Endodermal cell (in vitro differentiated cells): ENCODE data around the gene IFITM10. TPM values are rescaled to one million over a fixed set of nuclear protein-coding genes. Genes with fewer than 3 reads are reported as not detected.

Experiments used
- DNase-seq: peaks from one replicate; pipeline ENCODE4 v3.0.0-alpha.2; 2017
- H3K27ac ChIP-seq: 2 replicates; pipeline ENCODE4 v1.5.1; 2013; ENCODE audit warnings: mild to moderate bottlenecking, low read depth, low read length, moderate library complexity
- H3K27me3 ChIP-seq: 2 replicates; pipeline ENCODE4 v1.6.1; 2013; ENCODE audit warnings: mild to moderate bottlenecking, low read length, moderate library complexity; ENCODE audit not compliant: insufficient read depth, control insufficient read depth, poor library complexity, severe bottlenecking
- H3K36me3 ChIP-seq: 2 replicates; pipeline ENCODE4 v1.7.0; 2013; ENCODE audit warnings: mild to moderate bottlenecking, low read length, moderate library complexity; ENCODE audit not compliant: control insufficient read depth, insufficient read depth
- H3K4me1 ChIP-seq: one replicate; pipeline ENCODE4 v1.7.0; 2013; ENCODE audit warnings: low read length; ENCODE audit not compliant: control insufficient read depth, insufficient read depth
- H3K4me3 ChIP-seq: 2 replicates; pipeline ENCODE4 v1.5.1; 2013; ENCODE audit warnings: mild to moderate bottlenecking, low read length, moderate library complexity
- H3K9ac ChIP-seq: 2 replicates; pipeline ENCODE4 v1.6.1; 2013; ENCODE audit warnings: mild to moderate bottlenecking, low read length, moderate library complexity; ENCODE audit not compliant: poor library complexity, severe bottlenecking; ENCODE audit errors: extremely low read depth
- H3K9me3 ChIP-seq: 2 replicates; pipeline ENCODE4 v1.6.1; 2013; ENCODE audit warnings: mild to moderate bottlenecking, low read length, moderate library complexity; ENCODE audit not compliant: control insufficient read depth
- H3K27ac Mint-ChIP-seq: 2 replicates; pipeline ENCODE4 v1.8.0; 2020; ENCODE audit warnings: mixed read lengths
- H3K27me3 Mint-ChIP-seq: 2 replicates; pipeline ENCODE4 v1.8.0; 2021; ENCODE audit warnings: mild to moderate bottlenecking, mixed read lengths; ENCODE audit not compliant: insufficient read depth
- H3K36me3 Mint-ChIP-seq: 2 replicates; pipeline ENCODE4 v1.8.0; 2020; ENCODE audit warnings: low read depth, mixed read lengths
- H3K4me1 Mint-ChIP-seq: 2 replicates; pipeline ENCODE4 v1.8.0; 2020; ENCODE audit warnings: mixed read lengths
- H3K4me3 Mint-ChIP-seq: 2 replicates; pipeline ENCODE4 v1.8.0; 2020; ENCODE audit warnings: mild to moderate bottlenecking, moderate library complexity, mixed read lengths
- H3K9me3 Mint-ChIP-seq: 2 replicates; pipeline ENCODE4 v1.8.0; 2020; ENCODE audit warnings: mild to moderate bottlenecking, mixed read lengths
- WGBS, 2 experiments: methylation state at CpG; one replicate each; pipeline versions ENCODE4 v1.1.5 to v1.1.7; 2013; ENCODE audit warnings: missing lambda C conversion rate in 2 of 2, mixed read lengths in 1 of 2; ENCODE audit not compliant: insufficient coverage in 1 of 2, insufficient read length in 1 of 2; 5-methylcytosine and 5-hydroxymethylcytosine counted together
- total RNA-seq, 2 donors: library from RNA; stranded (reverse); fragmentation: NEBNext Ultra II Directional in 1 of 2; extraction: Animal tissue kit (Norgen Biotek cat#: 25700) in 1 of 2; gene quantifications; 2 replicates in 1 of 2; 3 replicates in 1 of 2; pipeline ENCODE4 v1.2.1, GENCODE V29; 2021
- TF ChIP-seq, protein P1 (sequence below): fragments of 200-600 bp; sonication (generic); conservative IDR thresholded peaks from 2 replicates; pipeline ENCODE4 v1.5.0; 2021; ENCODE audit warnings: antibody characterized with exemption, mild to moderate bottlenecking

IFITM10 gene
- total RNA-seq, 2 donors from 2014 or later, result 0.75 to 1.0 TPM

DNA sequence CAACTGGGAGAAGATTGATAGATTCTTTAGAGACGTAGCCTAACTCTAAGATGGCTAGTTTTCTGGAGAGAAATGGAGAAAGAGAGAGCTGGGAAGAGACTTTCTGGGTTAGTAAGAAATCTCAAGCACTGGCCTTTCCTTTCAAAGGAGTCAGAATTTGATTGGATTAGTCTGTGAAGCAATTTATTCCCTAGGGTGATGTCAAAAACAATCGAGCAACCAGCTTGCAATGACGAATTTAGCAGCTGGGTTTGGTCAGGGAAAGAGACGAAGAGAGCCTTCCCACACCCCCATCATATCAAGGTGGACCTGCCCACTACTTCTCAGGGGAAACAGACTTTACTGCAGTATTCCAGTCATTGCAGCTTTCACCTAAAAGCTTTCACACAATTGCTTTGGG, 42.6 kb downstream of the IFITM10 start:
- Mint-ChIP-seq H3K27ac (no peak overlapping the region), H3K27me3 (peaks cover 31% of the 10 kb centered on the region), H3K4me3 (no peak overlapping the region), H3K4me1 (peaks cover 4% of the 10 kb centered on the region), H3K9me3 (peaks cover 6% of the 10 kb centered on the region), H3K36me3 (no peaks in the 10 kb centered on the region)
- WGBS, 2 experiments, result 85 to 100% methylated on average over 2 to 4 of the region's 4 CpGs
- no peak for DNase-seq
- Histone ChIP-seq H3K9me3 (no peaks in the 10 kb centered on the region), H3K27ac (no peak overlapping the region), H3K27me3 (no peaks in the 10 kb centered on the region), H3K4me3 (no peak overlapping the region), H3K4me1 (no peaks in the 10 kb centered on the region), H3K36me3 (no peaks in the 10 kb centered on the region), H3K9ac (no peak overlapping the region)
- TF ChIP-seq, protein P1, sequence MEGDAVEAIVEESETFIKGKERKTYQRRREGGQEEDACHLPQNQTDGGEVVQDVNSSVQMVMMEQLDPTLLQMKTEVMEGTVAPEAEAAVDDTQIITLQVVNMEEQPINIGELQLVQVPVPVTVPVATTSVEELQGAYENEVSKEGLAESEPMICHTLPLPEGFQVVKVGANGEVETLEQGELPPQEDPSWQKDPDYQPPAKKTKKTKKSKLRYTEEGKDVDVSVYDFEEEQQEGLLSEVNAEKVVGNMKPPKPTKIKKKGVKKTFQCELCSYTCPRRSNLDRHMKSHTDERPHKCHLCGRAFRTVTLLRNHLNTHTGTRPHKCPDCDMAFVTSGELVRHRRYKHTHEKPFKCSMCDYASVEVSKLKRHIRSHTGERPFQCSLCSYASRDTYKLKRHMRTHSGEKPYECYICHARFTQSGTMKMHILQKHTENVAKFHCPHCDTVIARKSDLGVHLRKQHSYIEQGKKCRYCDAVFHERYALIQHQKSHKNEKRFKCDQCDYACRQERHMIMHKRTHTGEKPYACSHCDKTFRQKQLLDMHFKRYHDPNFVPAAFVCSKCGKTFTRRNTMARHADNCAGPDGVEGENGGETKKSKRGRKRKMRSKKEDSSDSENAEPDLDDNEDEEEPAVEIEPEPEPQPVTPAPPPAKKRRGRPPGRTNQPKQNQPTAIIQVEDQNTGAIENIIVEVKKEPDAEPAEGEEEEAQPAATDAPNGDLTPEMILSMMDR, result no peak

DNA sequence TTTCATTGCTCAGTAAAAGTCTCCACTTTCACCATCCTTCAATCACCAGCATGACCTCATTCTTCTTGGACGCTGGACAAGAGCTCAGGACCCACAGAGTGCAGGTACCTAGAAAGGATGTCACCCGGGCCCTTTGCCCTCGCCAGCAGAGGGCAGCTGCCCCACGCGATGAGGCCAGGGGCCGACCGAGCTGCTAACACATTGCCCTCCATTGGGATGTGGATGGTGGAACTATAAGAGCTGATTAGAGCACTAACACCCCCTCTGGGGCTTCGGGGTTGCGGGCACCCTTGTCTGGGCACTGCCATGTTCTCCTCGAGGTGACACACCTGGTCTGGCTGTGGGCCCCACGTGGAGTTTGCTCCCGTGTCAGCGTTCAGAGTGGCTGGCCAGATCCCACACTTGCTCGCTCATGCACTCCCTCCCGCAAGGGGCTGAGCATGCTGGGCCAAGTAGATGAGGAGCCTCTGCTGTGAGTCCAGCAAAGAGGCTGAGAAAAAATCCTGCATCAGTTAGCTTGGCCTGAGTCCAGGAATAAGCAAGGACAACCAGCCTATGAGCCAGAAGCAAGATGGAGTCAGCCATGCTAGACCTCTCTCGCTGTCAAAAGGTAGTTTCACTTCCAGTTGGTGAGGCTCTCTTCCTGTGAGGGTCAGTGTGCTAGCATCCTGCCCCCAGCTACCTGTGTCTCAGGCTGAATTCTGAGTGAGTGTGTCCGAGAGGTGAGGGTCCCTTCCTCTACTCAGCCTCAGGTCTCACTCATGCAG, 43.6 kb downstream of the IFITM10 start:
- H3K9me3 Mint-ChIP-seq, result peaks cover 6% of the 10 kb centered on the region
- H3K4me3 ChIP-seq, result no peak overlapping the region
- H3K9me3 ChIP-seq, result no peaks in the 10 kb centered on the region
- WGBS, 2 experiments, result 89 to 91% methylated on average over 9 to 17 of the region's 17 CpGs
- no peaks in the 10 kb centered on the region for H3K36me3 Mint-ChIP-seq
- H3K27ac Mint-ChIP-seq, result no peak overlapping the region
- TF ChIP-seq, protein P1, result peak; percentile 48
- H3K36me3 ChIP-seq, result no peaks in the 10 kb centered on the region
- peaks cover 33% of the 10 kb centered on the region for H3K27me3 Mint-ChIP-seq
- no peaks in the 10 kb centered on the region for H3K27me3 ChIP-seq
- no peaks in the 10 kb centered on the region for H3K4me1 ChIP-seq
- DNase-seq, result peak; percentile 72
- H3K4me3 Mint-ChIP-seq, result no peak overlapping the region
- no peak overlapping the region for H3K9ac ChIP-seq
- peaks cover 4% of the 10 kb centered on the region for H3K4me1 Mint-ChIP-seq
- H3K27ac ChIP-seq, result no peak overlapping the region

DNA sequence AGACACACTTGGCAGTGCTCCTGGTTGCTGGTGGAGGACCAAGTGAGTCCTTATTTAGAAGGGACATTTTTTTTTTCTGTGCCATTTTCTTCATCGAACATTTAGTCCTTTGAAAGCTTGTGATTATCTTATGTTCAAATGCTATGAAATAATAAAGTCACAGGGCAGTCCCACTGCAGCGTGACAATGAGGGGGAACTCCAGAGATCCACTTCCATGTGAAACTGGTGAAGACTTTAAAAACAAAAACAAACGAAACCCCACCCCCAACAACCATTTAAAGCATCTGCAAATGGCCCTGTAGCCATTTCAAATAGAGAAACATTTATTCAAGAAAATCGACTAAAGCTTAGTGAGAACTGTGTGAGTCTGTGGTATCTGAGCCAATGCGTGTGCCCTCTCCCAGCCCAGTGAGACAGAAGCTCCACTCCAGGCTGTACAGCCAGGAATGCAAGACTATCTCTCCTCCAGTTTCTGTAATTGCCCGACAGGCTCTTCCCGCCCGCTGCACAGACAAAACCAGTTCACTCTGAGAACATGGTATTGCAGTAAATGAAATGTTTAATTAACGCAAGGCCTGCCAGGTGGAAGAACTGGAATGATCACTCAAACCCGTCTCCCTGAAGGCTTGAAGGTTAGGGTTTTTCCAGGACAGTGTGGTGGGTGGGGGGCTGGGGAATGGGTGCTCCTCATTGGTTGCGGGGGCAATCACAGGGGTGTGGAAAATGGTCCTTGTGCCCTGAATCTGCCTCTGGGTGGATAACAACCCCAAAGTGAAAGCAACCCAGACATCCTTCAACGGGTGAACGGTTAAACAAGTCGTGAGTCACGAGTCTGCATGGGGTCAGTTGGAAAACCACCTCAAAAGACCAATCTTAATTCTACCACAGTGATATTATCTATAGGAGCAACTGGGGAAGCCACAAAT, 45.0 kb downstream of the IFITM10 start:
- Histone ChIP-seq H3K27me3 (no peaks in the 10 kb centered on the region), H3K9ac (no peak overlapping the region), H3K4me1 (no peaks in the 10 kb centered on the region), H3K36me3 (no peaks in the 10 kb centered on the region), H3K9me3 (no peaks in the 10 kb centered on the region), H3K27ac (no peak overlapping the region), H3K4me3 (no peak overlapping the region)
- H3K4me1 Mint-ChIP-seq, result peaks cover 4% of the 10 kb centered on the region
- peak; percentile 42 for DNase-seq
- H3K27me3 Mint-ChIP-seq, result peaks cover 43% of the 10 kb centered on the region
- TF ChIP-seq, protein P1, result no peak
- peaks cover 6% of the 10 kb centered on the region for H3K9me3 Mint-ChIP-seq
- no peak overlapping the region for H3K27ac Mint-ChIP-seq
- no peaks in the 10 kb centered on the region for H3K36me3 Mint-ChIP-seq
- 84 to 90% methylated on average over 2 to 15 of the region's 15 CpGs for WGBS, 2 experiments
- H3K4me3 Mint-ChIP-seq, result no peak overlapping the region
